Measurements from ENCODE around the gene IL1RAPL1.

DNA sequence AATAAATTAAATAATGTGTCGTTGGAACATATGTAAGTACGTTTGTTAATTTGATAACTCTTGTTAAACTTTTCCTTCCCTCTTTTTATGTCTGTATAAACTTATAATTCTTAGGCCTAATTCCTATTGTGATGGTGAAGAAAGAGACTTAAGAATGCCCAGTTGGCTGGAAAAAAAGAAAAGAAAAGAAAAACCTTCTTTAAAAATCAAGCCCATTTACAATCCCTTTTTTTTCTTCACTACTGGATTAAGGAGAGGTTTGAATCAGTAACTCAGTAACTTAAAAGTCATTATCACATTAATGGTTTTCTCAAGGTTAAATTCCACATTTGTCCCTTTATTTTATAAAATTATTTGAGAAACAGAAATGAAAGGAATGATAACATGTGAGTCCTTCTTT lies 1374.8 kb downstream of the IL1RAPL1 start:
- TF ChIP-seq POLR2AphosphoS5 (IDR thresholded peaks at IDR 0.05; ENCODE audit: low read depth, low read length) (no peak), TAF1 (IDR thresholded peaks at IDR 0.05; ENCODE audit: borderline replicate concordance, insufficient read depth, low read length) (no peak), REST (IDR thresholded peaks at IDR 0.05; ENCODE audit: insufficient read depth in 1 of 2, low read depth in 2 of 2, low read length in 2 of 2) (no peak)

Data from PFSK-1 (cell line).